Measurements from ENCODE around the gene CYB561D2. TPM values are rescaled to one million over a fixed set of nuclear protein-coding genes. Genes with fewer than 3 reads are reported as not detected.
A peak's percentile ranks its signal among the peaks of the same experiment; 100 is the strongest.

CYB561D2 gene
- total RNA-seq, 1 experiment from 2014 or later = 19.3 TPM

DNA sequence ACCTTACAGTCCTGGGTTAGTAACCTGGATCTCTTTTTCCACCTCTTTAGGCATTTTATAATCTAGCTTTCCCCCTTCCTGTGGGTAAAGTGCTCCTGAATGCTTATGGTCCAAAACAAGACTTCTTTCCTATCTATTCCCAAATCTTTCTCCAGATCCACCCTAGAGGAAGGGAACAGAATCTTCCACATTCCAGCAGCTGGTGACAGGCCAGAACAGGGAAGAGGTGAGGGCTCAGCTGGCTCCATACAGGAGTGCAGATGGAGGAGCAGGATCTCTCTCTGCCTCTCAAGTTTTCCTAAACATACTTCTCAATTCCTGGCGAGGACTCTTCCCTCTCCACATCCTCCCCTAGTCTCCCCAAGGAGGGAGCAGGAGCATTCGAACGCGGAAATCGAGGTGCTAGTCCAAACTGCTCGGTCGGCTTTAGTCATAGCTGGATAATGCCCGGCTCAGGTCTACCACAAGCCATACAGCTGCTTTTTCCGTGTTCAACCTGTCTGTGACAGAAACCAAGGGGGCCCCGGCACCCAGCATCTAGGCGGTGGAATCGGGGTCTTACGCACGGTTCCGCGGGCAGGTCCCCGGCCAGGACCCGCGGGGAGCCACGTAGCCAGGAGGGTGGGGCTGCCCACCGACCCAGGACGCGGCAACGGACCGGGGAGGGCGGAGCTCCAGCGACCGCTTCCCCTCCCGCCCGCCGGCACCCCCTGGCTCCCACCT lies 14.0 kb upstream of the CYB561D2 start:
- TSS peak; percentile 71 for BruUV-seq (replicated peaks)
- POLR2A ChIA-PET (ENCODE audit: unreplicated experiment) = interaction anchor here (0.5 to 1.5 kb wide), 11 partner anchors 14 to 470 kb away, joined by 3 to 8 read pairs (median 6); partner anchors contain the start of genes CYB561D2, GNAI2, HEMK1 and HYAL3
- intact Hi-C loops (cut with micrococcal nuclease; ENCODE audit: unreplicated experiment) = loop anchor here (5.0 kb wide), 2 partner anchors 69 to 109 kb away; partner anchors contain the start of gene SEMA3B

DNA sequence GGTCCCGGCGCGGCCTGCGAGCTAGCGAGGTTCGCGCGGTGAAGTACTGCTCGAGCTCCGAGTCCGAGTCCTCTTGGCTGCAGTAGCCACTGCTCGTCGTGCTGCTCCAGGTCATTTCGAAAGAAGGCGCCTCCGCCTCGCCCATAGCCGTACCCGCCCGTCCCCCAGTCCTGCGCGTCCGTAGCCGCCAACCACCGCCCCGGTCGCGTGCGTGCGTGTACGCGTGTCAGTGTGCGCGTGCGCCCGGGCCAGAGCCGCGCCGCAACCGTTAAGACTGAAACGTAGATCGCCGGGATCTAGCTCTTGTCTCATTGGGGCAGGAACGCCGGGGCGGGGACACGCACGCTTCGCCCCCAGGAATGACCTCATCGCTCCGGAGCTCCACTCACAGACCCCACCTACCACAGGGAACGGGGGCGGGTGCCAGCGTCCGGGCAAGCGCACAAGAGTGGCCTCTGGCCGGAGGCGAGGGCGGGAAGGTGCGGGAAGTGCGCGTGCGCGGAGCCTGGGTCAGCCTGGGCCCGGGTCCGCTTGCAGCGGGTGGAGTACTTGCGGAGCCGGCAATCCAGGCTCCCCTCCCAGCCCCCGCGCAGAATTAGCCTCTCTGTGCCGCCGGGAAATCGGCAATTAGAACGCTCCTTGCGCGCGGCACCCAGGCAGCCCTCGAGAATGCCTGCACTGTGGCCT lies 13.3 kb upstream of the CYB561D2 start:
- Histone ChIP-seq H2AFZ (peak overlapping the region; percentile 80), H3K27ac (peak overlapping the region; percentile 64), H3K27me3 (ENCODE audit: insufficient read depth, low read depth) (no peaks in the 10 kb centered on the region), H3K4me3 (peak overlapping the region; percentile 83), H4K20me1 (ENCODE audit: insufficient read depth) (no peaks in the 10 kb centered on the region), H3K79me2 (ENCODE audit: low read depth) (peaks cover 42% of the 10 kb centered on the region), H3K36me3 (ENCODE audit: low read depth) (no peaks in the 10 kb centered on the region), H3K4me2 (peak overlapping the region; percentile 73), H3K9me3 (ENCODE audit: insufficient read depth, low read depth) (no peaks in the 10 kb centered on the region), H3K9me2 (ENCODE audit: insufficient read depth) (no peaks in the 10 kb centered on the region), H3F3A (ENCODE audit: insufficient read depth, low read depth) (peaks cover 37% of the 10 kb centered on the region; the same call in 1 of the 2 replicates), H3K4me1 (replicated peaks; ENCODE audit: insufficient read depth) (peaks cover 25% of the 10 kb centered on the region)
- peak; percentile 92 to 99 for DNase-seq
- intact Hi-C loops (cut with micrococcal nuclease; ENCODE audit: unreplicated experiment) = loop anchor here (5.0 kb wide), 2 partner anchors 70 to 110 kb away; partner anchors contain the start of gene SEMA3B
- ChIA-PET POLR2A (ENCODE audit: unreplicated experiment) (interaction anchor here (0.6 to 1.5 kb wide), 14 partner anchors 13 to 997 kb away, joined by 3 to 8 read pairs (median 5); partner anchors contain the start of genes CYB561D2, GNAI2, HEMK1 and HYAL3), CTCF (interaction anchor here (0.5 to 1.3 kb wide), 6 partner anchors 10 to 109 kb away, joined by 3 to 7 read pairs (median 4); partner anchors contain the start of genes CYB561D2 and NPRL2)
- BruUV-seq (replicated peaks) = no TSS peak
- TF ChIP-seq, protein P1, sequence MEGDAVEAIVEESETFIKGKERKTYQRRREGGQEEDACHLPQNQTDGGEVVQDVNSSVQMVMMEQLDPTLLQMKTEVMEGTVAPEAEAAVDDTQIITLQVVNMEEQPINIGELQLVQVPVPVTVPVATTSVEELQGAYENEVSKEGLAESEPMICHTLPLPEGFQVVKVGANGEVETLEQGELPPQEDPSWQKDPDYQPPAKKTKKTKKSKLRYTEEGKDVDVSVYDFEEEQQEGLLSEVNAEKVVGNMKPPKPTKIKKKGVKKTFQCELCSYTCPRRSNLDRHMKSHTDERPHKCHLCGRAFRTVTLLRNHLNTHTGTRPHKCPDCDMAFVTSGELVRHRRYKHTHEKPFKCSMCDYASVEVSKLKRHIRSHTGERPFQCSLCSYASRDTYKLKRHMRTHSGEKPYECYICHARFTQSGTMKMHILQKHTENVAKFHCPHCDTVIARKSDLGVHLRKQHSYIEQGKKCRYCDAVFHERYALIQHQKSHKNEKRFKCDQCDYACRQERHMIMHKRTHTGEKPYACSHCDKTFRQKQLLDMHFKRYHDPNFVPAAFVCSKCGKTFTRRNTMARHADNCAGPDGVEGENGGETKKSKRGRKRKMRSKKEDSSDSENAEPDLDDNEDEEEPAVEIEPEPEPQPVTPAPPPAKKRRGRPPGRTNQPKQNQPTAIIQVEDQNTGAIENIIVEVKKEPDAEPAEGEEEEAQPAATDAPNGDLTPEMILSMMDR (conservative IDR thresholded peaks at IDR 0.05) = no peak
- no peak for TF ChIP-seq EZH2 (IDR thresholded peaks at IDR 0.05; ENCODE audit: low read depth)

More for the DNA sequence above, 14.0 kb upstream of the CYB561D2 start:
- Histone ChIP-seq H3K4me2 (peak overlapping the region; percentile 73), H3K79me2 (ENCODE audit: low read depth) (peaks cover 42% of the 10 kb centered on the region), H3K27ac (peak overlapping the region; percentile 64), H3K4me3 (peak overlapping the region; percentile 83), H3K36me3 (ENCODE audit: low read depth) (no peaks in the 10 kb centered on the region), H4K20me1 (ENCODE audit: insufficient read depth) (no peaks in the 10 kb centered on the region), H3F3A (ENCODE audit: insufficient read depth, low read depth) (peaks cover 37% of the 10 kb centered on the region; the same call in 1 of the 2 replicates), H2AFZ (peak overlapping the region; percentile 80), H3K27me3 (ENCODE audit: insufficient read depth, low read depth) (no peaks in the 10 kb centered on the region), H3K9me3 (ENCODE audit: insufficient read depth, low read depth) (no peaks in the 10 kb centered on the region), H3K4me1 (replicated peaks; ENCODE audit: insufficient read depth) (peaks cover 25% of the 10 kb centered on the region), H3K9me2 (ENCODE audit: insufficient read depth) (no peaks in the 10 kb centered on the region)
- DNase-seq = no peak
- CTCF ChIA-PET = interaction anchor here (0.5 to 1.3 kb wide), 6 partner anchors 10 to 96 kb away, joined by 3 to 7 read pairs (median 6); partner anchors contain the start of genes CYB561D2 and NPRL2
- no peak for TF ChIP-seq EZH2 (IDR thresholded peaks at IDR 0.05; ENCODE audit: low read depth)
- TF ChIP-seq, protein P1 (conservative IDR thresholded peaks at IDR 0.05) = no peak

DNA sequence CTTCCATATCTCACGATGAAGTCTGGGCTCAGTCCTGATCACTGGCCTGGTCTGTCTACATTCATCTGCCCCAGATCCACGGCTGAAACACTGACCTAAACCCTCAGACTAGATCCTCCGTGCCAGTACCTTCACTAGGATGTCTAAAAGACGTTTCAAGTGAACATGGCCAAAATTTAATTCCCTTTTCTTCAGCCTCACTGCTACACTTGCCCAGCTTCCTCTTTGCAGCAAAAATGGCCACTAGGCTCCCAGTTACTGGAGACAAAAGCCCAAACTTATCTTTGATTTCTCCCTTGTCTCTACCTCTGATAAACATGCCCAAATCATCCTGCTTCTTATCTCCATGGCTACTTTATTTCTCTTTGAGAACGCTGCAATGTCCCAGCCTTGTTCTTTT lies 11.7 kb upstream of the CYB561D2 start:
- Histone ChIP-seq H3K27me3 (ENCODE audit: insufficient read depth, low read depth) (no peaks in the 10 kb centered on the region), H2AFZ (no peak overlapping the region), H4K20me1 (ENCODE audit: insufficient read depth) (no peaks in the 10 kb centered on the region), H3K9me3 (ENCODE audit: insufficient read depth, low read depth) (no peaks in the 10 kb centered on the region), H3K36me3 (ENCODE audit: low read depth) (no peaks in the 10 kb centered on the region), H3K4me2 (peak overlapping the region; percentile 73), H3K4me1 (replicated peaks; ENCODE audit: insufficient read depth) (peaks cover 25% of the 10 kb centered on the region), H3K9me2 (ENCODE audit: insufficient read depth) (no peaks in the 10 kb centered on the region), H3K4me3 (no peak overlapping the region), H3K79me2 (ENCODE audit: low read depth) (peaks cover 32% of the 10 kb centered on the region), H3K27ac (no peak overlapping the region), H3F3A (ENCODE audit: insufficient read depth, low read depth) (peaks cover 37% of the 10 kb centered on the region; the same call in 1 of the 2 replicates)
- TF ChIP-seq, protein P1 (conservative IDR thresholded peaks at IDR 0.05) = no peak
- TF ChIP-seq EZH2 (IDR thresholded peaks at IDR 0.05; ENCODE audit: low read depth) = no peak
- DNase-seq = no peak
- BruUV-seq (replicated peaks) = no TSS peak
- ChIA-PET POLR2A (ENCODE audit: unreplicated experiment) (no interaction called here), CTCF (interaction anchor here (0.7 kb wide), 1 partner anchor 54 kb away, joined by 10 read pairs; no protein-coding TSS in a partner anchor)
- intact Hi-C loops (cut with micrococcal nuclease; ENCODE audit: unreplicated experiment) = loop anchor here (5.0 kb wide), 2 partner anchors 72 to 112 kb away; partner anchors contain the start of gene SEMA3B

Data from PC-9 (cell line).